Erythroblast (primary cell): ENCODE results near the gene KIN.

Experiments
- GATA1 ChIP-seq: IDR thresholded peaks from 2 replicates; pipeline ENCODE4 v1.6.1; 2011; ENCODE audit warnings: low read depth, mild to moderate bottlenecking, control low read depth, low read length, moderate library complexity
- POLR2A ChIP-seq: IDR thresholded peaks from 2 replicates; pipeline ENCODE4 v1.6.1; 2011; ENCODE audit warnings: mild to moderate bottlenecking, low read length

DNA sequence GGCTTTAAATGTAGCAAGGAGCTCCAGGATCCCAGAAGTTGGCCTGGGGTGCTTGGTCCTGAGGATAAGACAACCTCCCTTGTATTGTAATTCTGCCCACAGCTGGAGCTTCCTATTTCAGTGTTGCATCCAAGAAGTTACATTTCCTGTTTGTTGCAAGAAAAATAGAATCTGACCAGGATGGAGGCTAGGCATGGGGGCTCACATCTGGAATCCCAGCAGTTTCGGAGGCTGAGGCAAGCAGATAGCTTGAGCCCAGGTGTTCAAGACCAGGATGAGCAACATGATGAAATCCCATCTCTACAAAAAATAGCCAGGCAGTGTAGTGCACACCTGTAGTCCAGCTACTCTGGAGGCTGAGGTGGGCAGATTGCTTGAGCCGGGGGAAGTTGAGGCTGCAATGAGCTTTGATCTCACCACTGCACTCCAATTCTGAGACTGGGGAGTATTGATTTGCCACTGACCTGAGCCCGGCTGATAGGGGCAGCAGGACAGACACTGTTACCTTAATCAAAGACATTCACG is 85.4 kb downstream of the KIN start:
- TF ChIP-seq POLR2A (no peak), GATA1 (no peak)
